PFSK-1 (cell line): ENCODE data around the gene CREB3L4.

Source experiments
- FOXP2 ChIP-seq: optimal IDR thresholded peaks from 2 replicates; pipeline ENCODE3; 2011; ENCODE audit warnings: borderline replicate concordance, control low read depth, inconsistent platforms; ENCODE audit not compliant: insufficient read depth; ENCODE audit errors: extremely low read length, extremely low read depth
- POLR2AphosphoS5 ChIP-seq: IDR thresholded peaks from 2 replicates; pipeline ENCODE4 v1.6.1; 2012; ENCODE audit warnings: low read depth, mild to moderate bottlenecking, control low read depth, low read length, moderate library complexity
- REST ChIP-seq, 2 experiments: IDR thresholded peaks; 2 replicates each; pipeline versions ENCODE4 v1.6.1 to v1.8.0; 2011 to 2012; ENCODE audit warnings: low read depth in 2 of 2, low read length in 2 of 2, control low read depth in 1 of 2, inconsistent platforms in 1 of 2, mild to moderate bottlenecking in 1 of 2, moderate library complexity in 1 of 2; ENCODE audit not compliant: insufficient read depth in 1 of 2
- SIN3A ChIP-seq: IDR thresholded peaks from 2 replicates; pipeline ENCODE4 v1.6.1; 2012; ENCODE audit warnings: mild to moderate bottlenecking, low read length, moderate library complexity, borderline replicate concordance; ENCODE audit not compliant: insufficient read depth
- TAF1 ChIP-seq: IDR thresholded peaks from 2 replicates; pipeline ENCODE4 v1.6.1; 2012; ENCODE audit warnings: low read length, control low read depth, borderline replicate concordance; ENCODE audit not compliant: insufficient read depth

GRCh38 chr1:153940756-153941155 lies 26.9 kb upstream of the CREB3L4 start:
- TF ChIP-seq TAF1 = no peak
- no peak for TF ChIP-seq REST (IDR thresholded peaks at IDR 0.05; ENCODE audit: insufficient read depth in 1 of 2, low read depth in 2 of 2, low read length in 2 of 2)
- TF ChIP-seq POLR2AphosphoS5 = no peak
- no peak for TF ChIP-seq FOXP2
- TF ChIP-seq SIN3A = no peak
